GM10248 (cell line): ENCODE results near the gene CDC42EP1.
"Not testable (repeated sequence)": the region's sequence is repeated elsewhere in the genome, so short reads cannot be mapped to it uniquely, and the experiment has no call there.

Source experiments
- CTCF ChIA-PET: fragments of 300-600 bp; sonication (Branson Sonifier 250); formaldehyde crosslinking; extraction: SDS; loops from one replicate; lab custom pipeline; 2021; ENCODE audit warnings: antibody characterized with exemption; lab: Yijun Ruan, JAX
- POLR2A ChIA-PET: fragments of 350-650 bp; sonication (Branson Sonifier 250); formaldehyde crosslinking; extraction: SDS; loops from one replicate; lab custom pipeline; 2020; ENCODE audit warnings: antibody characterized with exemption; lab: Yijun Ruan, JAX
- DNase-seq: peaks from one replicate; pipeline ENCODE4 v3.0.0; 2012; ENCODE audit errors: extremely low spot score
- TF ChIP-seq, protein P1 (sequence below): IDR thresholded peaks from 2 replicates; pipeline ENCODE4 v1.5.1; 2012; ENCODE audit warnings: mild to moderate bottlenecking, low read depth; ENCODE audit errors: extremely low read depth, missing control alignments, control extremely low read depth

CDC42EP1 gene

DNA sequence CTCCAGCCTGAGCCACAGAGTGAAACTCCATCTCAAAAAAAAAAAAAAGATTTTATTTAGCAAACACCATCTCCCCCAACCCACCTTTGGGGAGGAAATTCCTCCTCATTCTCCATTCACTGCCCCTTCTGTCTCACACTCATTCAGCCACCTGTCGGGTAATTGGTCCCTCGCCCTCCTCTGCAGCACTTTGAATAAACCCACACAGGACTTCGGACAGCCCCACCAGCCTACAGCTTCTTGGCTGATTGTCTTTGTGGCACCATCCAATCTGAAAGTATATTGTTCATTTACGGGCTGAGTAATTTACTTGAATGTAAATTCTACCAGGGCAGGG, 40.9 kb downstream of the CDC42EP1 start:
- DNase-seq: no peak
- TF ChIP-seq, protein P1, sequence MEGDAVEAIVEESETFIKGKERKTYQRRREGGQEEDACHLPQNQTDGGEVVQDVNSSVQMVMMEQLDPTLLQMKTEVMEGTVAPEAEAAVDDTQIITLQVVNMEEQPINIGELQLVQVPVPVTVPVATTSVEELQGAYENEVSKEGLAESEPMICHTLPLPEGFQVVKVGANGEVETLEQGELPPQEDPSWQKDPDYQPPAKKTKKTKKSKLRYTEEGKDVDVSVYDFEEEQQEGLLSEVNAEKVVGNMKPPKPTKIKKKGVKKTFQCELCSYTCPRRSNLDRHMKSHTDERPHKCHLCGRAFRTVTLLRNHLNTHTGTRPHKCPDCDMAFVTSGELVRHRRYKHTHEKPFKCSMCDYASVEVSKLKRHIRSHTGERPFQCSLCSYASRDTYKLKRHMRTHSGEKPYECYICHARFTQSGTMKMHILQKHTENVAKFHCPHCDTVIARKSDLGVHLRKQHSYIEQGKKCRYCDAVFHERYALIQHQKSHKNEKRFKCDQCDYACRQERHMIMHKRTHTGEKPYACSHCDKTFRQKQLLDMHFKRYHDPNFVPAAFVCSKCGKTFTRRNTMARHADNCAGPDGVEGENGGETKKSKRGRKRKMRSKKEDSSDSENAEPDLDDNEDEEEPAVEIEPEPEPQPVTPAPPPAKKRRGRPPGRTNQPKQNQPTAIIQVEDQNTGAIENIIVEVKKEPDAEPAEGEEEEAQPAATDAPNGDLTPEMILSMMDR: no peak
- ChIA-PET POLR2A (no interaction called here), CTCF (interaction anchor here (1.1 to 2.9 kb wide), 2 partner anchors 9 to 34 kb away, joined by 6 to 14 read pairs; no protein-coding TSS in a partner anchor)

DNA sequence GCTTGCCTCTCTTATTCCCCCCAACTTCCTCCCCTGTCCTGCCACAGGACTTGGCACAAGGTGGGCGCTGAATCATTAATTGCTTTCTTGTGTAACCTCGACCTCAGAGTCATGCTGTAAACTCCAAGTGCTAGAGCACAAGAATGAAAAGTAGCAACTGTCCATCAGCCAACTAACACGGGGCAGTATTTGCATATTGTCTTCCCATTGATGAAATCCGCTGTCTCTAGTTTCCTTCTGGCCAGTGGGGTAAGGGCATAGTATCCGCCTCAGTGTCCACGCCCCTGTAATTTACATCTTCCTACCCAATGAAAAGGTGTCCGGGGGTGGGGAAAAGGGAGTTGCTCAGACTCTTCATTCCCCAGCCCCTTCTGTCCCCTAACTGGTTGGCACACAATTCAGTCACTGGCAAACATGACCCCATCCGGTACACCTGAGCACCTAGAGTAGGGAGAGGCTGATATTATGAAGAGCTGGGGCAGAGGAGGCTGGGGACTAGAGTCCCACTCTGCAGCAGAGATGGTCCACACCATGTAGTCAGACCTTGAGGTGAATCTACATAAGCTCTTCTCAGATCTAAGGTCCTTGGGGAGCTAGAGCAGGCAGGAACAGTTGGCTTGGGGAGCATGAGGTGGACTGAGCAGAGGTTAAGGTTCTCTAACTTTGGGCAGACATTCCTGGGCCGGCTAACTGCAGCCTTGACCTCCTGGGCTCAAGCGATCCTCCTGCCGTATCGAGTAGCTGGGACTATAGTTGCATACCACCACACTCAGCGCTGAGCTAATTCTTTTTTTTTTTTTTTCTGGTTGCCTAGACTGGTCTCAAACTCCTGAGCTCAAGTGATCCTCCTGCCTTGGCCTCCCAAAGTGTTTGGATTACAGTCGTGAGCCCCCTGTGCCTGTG, 41.5 kb downstream of the CDC42EP1 start:
- ChIA-PET POLR2A (interaction anchor here (0.5 kb wide), 1 partner anchor 52 kb away, joined by 7 read pairs; no protein-coding TSS in a partner anchor), CTCF (interaction anchor here (0.6 to 9.8 kb wide), 7 partner anchors 10 to 41 kb away, joined by 3 to 167 read pairs (median 4); no protein-coding TSS in a partner anchor)
- TF ChIP-seq, protein P1: no peak
- DNase-seq: no peak

DNA sequence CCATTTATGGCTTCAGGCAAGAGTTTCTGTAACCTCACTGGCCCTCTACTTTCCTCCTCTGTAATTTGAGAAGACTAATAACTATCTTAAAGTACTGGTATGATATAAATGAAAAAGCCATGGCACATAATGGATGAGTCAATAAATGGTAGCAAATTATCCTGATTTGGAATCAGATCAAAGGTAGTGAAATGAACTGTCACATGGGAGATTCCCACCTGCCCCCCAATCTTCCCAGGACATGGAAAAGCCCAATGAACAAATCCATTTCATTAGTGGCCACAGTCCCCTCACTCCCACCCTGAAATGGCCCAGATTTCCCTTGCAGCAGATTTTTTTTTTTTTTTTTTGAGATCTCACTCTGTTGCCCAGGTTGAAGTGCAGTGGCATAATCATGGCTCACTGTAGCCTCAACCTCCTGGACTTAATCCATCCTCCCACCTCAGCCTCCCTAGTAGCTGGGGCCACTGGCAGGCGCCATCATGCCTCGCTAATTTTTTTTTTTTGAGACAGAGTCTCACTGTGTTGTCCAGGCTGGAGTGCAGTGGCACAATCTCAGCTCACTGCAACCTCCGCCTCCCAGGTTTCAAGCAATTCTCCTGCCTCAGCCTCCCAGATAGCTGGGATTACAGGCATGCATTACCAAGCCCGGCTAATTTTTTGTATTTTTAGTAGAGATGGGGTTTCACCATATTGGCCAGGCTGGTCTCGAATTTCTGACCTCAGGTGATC, 42.4 kb downstream of the CDC42EP1 start:
- POLR2A ChIA-PET: interaction anchor here (0.5 kb wide), 1 partner anchor 53 kb away, joined by 7 read pairs; no protein-coding TSS in a partner anchor
- CTCF ChIA-PET: interaction anchor here (0.6 to 9.8 kb wide), 6 partner anchors 12 to 40 kb away, joined by 3 to 167 read pairs (median 4); no protein-coding TSS in a partner anchor
- not testable (repeated sequence) for DNase-seq

GRCh38 chr22:37604074-37604473, 43.8 kb downstream of the CDC42EP1 start:
- ChIA-PET POLR2A (no interaction called here), CTCF (interaction anchor here (1.1 to 12.9 kb wide), 5 partner anchors 13 to 59 kb away, joined by 3 to 190 read pairs (median 4); no protein-coding TSS in a partner anchor)
- TF ChIP-seq, protein P1: no peak
- DNase-seq: no peak

DNA sequence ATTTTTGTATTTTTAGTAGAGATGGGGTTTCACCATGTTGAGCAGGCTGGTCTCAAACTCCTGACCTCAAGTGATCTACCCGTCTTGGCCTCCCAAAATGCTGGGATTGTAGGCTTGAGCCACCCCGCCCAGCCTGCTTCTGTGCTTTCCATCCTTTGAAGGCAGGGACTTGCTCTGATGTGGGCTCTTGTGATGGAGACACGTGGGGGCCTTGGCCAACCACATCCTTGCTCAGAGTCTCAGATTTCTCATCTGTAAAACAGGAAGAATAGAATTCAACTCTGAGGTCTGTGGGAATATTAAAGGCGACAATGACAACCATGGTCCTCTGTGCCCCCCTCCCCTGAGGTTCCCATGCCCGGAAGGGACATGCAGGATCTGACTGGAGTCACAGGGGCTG, 44.6 kb downstream of the CDC42EP1 start:
- POLR2A ChIA-PET: no interaction called here
- DNase-seq: no peak
- CTCF ChIA-PET: interaction anchor here (0.9 to 12.9 kb wide), 7 partner anchors 8 to 258 kb away, joined by 3 to 190 read pairs (median 3); no protein-coding TSS in a partner anchor
- TF ChIP-seq, protein P1: no peak

- TF ChIP-seq, protein P1: peak; percentile 99
- POLR2A ChIA-PET: interaction anchor here (0.7 to 1.7 kb wide), 8 partner anchors 15 to 74 kb away, joined by 3 to 10 read pairs (median 4); partner anchors contain the start of genes LGALS1 and PDXP
- CTCF ChIA-PET: interaction anchor here (0.6 to 12.9 kb wide), 49 partner anchors 9 to 358 kb away, joined by 3 to 190 read pairs (median 4); partner anchors contain the start of genes MFNG and NOL12
- peak; percentile 86 for DNase-seq
Measured at GRCh38 chr22:37607010-37607934, 47.0 kb downstream of the CDC42EP1 start.
